T47D (cell line): ENCODE results near the gene AFAP1L2.
"Not testable (repeated sequence)": the region's sequence is repeated elsewhere in the genome, so short reads cannot be mapped to it uniquely, and the experiment has no call there.

ENCODE experiments used
- DNase-seq, 2 experiments: peaks; one replicate each; pipeline versions ENCODE4 v3.0.0 to v3.0.0-alpha.2; 2011 to 2012; ENCODE audit warnings: low read depth in 1 of 2, low spot score in 1 of 2
- JUND ChIP-seq: IDR thresholded peaks from 2 replicates; pipeline ENCODE4 v1.6.1; 2012; ENCODE audit warnings: low read depth
- in situ Hi-C: cut with HindIII; loops from 2 replicates; pipeline ENCODE4 v1.10.0; 2016; ENCODE audit warnings: low sequenced_read_pairs, low pct_unique_long_range_greater_than_20kb

The AFAP1L2 gene

GRCh38 chr10:114346176-114347031, 57.9 kb downstream of the AFAP1L2 start:
- in situ Hi-C loops, result no loop called here
- peak in 1 of 2 experiments; percentile 18 for DNase-seq
- TF ChIP-seq JUND, result no peak

- in situ Hi-C loops, result no loop called here
- no peak for DNase-seq
- TF ChIP-seq JUND, result no peak
These were observed 58.6 kb downstream of the AFAP1L2 start for GRCh38 chr10:114345701-114346100.

GRCh38 chr10:114343623-114344505, 60.4 kb downstream of the AFAP1L2 start:
- no peak for TF ChIP-seq JUND
- in situ Hi-C loops, result no loop called here
- no peak for DNase-seq

DNA sequence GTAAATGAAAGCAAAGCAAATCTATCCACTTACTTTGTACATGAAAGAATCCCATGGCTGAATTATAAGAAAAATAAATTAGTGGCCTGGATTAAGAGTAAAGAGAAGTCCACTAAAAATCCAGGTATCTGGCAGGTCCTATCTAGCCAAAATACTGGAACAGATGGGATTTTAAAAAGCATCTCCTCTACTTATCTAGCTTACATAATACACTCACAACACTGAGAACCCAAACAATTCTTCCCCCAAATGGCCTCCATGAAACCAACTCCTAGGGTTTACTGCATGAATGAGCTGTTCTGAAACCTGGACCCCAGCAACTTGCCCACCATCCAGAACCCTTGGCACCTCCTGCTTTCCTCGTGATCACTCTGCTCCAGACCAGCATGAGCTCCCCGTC, 61.3 kb downstream of the AFAP1L2 start:
- no peak for TF ChIP-seq JUND
- no peak for DNase-seq
- in situ Hi-C loops, result no loop called here

DNA sequence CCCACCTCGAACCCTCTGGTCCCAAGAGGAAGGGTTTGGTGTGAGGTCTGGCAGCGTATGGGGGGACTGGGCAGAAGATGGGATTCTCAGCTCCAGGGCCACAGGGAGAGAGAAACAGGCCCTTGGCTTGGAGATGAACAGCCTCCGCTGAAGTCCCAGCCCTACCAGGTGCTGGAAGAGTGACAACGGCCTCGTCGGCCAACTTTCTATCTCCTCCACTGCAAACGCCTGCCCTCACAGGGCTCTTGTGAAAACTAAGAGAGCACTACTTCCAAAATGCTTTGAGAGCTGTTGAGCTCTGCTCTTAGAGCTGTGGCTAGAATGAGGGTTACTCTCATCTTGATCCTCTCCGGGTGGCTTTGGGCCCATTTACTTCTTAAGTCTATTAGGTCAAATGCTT, 63.5 kb downstream of the AFAP1L2 start:
- in situ Hi-C loops, result no loop called here
- no peak for TF ChIP-seq JUND
- no peak for DNase-seq

GRCh38 chr10:114337510-114338462, 66.5 kb downstream of the AFAP1L2 start:
- in situ Hi-C loops, result no loop called here
- no peak for DNase-seq
- TF ChIP-seq JUND, result no peak

- in situ Hi-C loops, result no loop called here
- TF ChIP-seq JUND, result no peak
- DNase-seq, result peak in 1 of 2 experiments; percentile 17
These were observed 67.3 kb downstream of the AFAP1L2 start for GRCh38 chr10:114336823-114337509.

GRCh38 chr10:114335614-114336013, 68.7 kb downstream of the AFAP1L2 start:
- in situ Hi-C loops, result no loop called here
- no peak for TF ChIP-seq JUND
- no peak for DNase-seq

- no peak for TF ChIP-seq JUND
- in situ Hi-C loops, result no loop called here
These were observed 70.0 kb downstream of the AFAP1L2 start for GRCh38 chr10:114334301-114334700.

GRCh38 chr10:114333441-114333840, 70.9 kb downstream of the AFAP1L2 start:
- in situ Hi-C loops, DNase-seq: not testable (repeated sequence)

More at GRCh38 chr10:114334301-114334700, 70.0 kb downstream of the AFAP1L2 start:
- DNase-seq, result no peak

- in situ Hi-C loops, result no loop called here
- DNase-seq, result no peak
- TF ChIP-seq JUND, result no peak
These were observed 71.8 kb downstream of the AFAP1L2 start for GRCh38 chr10:114332301-114333192.
